Stimulated activated CD4-positive, alpha-beta T cell treated with anti-CD3 and anti-CD28 coated beads, Interleukin-1b, Interleukin-23, amount 100 ng/mL, for 48 hours (primary cell): ENCODE results near the gene PLD6.
A peak's percentile ranks its signal among the peaks of the same experiment; 100 is the strongest.

Experiments used
- DNase-seq: peaks from one replicate; pipeline ENCODE4 v3.0.0-alpha.2; 2020

PLD6 gene

DNA sequence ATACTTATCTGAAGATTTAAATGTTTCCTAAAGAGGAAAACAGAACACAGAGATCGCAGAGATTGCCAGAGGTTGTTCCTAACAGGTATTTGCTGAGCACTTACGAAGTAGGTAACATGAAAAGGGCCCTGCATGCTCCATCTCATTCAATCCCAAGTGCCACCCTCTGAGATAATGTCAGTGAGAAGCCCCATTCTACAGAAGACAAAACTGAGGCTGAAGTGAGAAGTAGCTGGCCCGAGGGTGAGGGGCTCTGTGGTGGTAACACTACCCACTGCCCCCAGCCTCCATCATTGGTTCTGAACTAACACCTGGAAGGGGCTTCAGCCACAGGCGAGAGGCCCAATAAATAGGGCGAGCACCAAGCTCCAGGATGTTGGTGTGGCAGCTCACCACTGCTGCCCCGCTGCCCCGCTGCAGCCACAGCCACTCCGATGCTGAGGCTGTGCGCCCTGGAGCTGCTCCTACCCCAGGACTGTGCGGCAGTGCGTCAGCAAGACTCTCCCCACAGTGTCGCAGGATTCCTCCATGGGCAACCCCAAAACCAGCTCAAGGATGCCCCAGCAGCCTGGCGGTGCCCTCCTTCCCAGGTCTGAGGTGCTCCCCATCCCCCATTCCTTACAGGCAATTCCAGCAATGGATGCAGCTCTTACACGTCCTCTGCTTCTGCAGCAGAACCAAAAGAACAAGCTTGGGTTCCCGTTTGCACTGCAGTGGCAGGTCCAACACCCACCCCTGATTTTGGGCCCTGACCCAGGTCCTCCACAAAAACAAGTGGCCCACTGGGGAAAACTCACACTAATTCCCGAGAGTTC, 20.5 kb upstream of the PLD6 start:
- no peak for DNase-seq

DNA sequence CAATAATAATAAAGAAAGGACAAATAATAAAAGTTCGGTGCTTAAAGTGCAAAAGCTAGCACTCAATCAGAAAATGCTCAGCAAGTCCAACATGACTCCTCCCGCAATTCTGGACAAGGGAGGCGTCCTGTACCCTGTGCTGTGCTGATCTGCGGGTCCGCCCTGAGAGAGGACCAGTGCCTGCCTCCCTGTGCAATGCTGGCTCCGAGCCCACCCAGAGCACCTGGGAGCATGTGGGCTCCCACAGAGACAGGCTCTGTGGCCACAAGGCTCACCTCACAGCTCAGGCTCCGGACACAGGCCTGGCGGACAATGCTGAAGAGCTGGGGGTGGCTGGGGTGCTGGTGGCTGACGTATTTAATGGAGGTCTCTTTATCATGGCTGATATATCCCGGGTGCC, 19.8 kb upstream of the PLD6 start:
- no peak for DNase-seq

DNA sequence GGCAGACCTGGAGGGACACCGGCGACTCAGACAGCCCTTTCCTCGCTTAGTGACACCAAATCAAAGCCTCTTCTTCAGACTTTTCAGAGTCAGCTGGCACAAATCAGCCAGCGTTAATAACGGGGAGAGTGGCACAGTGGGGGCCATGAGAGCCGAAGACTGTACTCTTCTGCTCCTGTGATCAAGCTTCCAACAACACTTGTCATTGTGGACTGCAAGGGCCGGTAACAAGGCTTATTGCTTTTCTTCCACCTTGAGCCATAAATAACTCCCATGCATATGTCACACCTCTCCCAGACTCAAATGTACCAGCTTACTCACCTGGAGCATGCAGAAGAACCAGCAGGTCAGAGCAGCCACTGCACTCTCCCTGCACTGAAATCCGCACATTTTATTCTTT, 18.0 kb upstream of the PLD6 start:
- DNase-seq, result no peak

DNA sequence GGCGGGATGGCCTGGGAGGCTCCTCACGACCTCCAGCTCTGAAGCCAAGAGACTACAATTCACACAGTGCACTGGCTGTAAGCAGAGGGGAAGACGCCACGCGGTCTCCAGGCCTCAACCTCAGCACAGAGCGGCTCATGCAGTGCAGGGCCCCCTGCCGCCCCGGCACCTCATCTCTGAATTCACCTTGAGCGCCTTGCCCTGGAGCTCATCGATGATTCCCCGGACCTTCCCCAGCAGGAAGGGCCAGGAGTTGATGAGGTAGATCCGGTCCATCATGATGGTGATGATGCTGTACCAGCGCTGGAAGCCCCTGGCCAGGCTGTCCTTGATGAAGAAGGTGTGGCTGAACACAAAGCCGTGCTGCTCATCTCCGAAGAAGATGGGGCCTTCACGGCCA, 17.6 kb upstream of the PLD6 start:
- DNase-seq, result no peak

DNA sequence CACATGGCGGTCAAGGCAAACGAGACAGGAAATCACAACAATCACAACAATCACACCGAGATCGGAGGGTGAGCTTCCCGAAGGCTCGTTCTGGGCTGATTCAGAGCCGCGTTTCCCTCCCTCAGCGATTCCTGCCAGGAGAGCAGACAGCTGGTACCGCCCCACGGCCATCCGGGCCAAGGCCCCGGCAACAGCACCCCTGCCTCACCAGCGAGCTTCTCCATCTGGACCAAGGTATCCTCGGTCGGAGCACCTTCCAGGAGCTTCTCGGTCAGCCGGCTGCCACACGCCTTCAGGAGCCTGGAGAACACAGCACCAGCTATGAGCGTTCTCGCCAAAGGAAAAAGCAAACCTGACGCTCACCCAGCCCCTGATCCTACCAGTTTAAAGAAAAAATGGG, 15.2 kb upstream of the PLD6 start:
- no peak for DNase-seq

DNA sequence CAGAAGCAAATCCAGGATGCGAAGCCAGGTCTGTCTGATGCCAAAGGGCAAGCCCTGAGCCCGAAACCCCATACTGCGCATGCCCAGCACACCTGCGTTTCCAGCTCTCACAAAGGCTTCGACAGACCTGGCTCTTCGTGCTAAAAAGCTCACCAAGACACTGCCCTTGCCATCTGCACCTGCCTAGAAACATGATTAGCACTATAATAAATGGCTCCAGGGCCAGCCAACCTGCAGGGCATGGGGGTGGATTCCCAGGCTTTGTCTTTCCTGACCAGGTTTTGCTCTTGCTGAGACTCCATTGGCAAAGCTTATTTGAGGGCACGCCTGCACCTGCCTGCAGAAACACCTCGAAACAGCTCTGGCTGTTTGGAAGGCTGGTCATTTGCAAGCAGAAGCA, 14.4 kb upstream of the PLD6 start:
- DNase-seq, result no peak

DNA sequence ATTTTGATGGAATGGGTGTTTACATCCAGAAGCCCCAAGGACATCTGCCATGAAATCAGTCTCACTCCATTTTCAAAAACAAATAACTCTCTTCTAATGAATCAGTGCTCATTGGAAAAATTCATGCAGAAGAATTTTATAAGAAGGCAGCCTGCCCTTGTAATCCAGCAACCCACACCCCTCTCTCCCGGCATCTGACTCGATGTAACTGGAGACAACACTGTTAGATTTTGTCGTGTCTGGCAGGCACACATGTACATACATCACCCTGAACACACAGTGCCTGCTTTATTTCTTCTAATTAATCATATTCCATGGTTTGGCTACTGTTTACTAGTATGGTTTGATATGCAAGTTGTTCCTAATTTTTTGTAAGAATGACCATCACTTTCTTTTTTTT, 11.9 kb upstream of the PLD6 start:
- DNase-seq, result no peak

DNA sequence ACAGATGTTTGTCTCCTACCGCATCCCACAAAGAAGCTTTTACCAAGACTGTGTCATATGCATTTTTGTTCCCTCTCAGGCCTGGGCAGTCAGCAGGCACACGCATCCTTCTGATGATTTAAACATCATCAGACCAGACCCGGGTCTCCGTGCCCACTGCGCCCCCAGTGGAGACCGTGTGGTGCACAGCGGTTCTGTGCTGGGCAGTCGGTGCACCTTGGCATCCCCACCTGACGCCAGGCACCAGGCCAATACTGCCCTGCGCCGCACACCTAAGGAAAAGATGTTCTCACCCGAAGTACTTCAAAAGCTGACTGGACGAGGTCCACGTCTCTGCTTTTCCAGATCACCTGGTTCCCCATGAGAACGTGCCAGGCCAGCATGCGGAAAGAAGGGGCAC, 10.6 kb upstream of the PLD6 start:
- no peak for DNase-seq

DNA sequence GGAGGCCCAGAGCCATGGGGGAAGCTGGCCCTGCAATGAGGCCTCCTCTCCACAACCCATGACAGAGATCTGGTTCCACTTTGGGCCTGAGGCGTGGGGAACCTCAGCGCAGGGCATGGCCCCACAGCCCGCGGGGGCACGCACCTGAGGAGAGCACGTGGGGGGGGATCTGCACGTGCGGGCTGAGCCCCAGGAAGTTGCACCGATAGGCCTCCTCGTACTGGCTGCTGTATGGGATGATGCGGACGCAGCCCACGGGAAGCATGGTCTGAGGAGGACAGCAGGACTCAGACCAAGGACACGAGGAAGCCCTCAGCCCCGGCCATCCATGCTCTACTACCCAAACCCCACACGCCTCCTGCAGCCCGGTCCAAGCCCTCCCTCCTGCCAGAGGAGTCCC, 10.1 kb upstream of the PLD6 start:
- no peak for DNase-seq

DNA sequence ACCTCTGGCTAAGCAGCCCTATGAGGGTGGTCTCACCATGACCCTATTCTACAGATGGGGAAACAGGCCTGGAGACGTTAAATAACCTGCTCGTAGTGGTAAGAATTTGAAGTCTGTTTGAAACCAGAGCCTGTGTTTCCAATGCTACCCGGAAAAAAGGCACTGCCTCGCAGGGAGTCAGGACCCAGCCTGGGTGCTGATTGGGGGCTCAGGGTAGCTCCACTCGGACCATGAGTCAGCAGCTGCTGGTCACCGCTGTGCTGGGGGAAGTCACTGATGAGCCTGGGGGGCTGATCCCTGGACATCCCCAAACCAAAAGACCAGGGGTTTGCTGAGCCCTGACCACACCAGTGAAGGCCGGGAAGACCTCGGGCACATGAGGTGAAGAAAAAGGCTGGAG, 9.4 kb upstream of the PLD6 start:
- no peak for DNase-seq

DNA sequence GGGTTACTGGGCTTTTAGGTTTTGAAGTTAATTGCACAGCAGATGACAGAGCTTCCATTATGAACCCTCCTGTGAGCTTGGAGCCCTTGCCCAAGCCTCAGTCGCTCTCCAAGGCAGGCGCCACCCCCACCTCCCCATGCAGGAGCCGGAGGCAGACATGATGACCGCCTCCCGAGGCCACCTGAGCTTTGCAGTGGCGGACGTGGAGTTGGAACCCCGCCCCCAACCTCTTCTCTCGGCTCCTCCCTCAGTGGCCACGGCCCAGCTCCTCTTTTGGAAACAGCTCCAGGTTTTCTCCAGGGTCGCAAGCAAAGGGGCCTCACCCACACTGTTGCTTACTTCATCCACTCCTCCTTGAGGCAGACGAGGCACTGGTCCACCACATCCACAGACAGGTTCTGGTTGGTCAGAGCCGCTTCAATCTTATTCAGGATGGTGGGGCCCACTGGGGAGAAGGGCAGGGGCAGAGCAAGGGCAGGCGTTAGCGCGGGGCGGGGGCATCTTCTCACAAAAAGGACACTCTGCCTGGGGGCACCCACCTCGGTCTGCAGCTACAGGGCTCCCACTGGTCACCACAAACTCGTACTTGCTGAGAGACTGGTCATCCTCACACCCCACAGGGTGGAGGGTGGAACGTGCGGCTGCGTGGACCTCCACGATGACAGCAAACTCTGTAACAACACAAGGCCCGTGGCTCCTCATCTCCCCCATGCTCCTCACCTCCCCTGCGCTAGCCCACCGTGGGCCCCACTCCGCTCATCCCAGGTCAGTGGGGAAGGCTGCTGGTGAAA, 8.7 kb upstream of the PLD6 start:
- no peak for DNase-seq

DNA sequence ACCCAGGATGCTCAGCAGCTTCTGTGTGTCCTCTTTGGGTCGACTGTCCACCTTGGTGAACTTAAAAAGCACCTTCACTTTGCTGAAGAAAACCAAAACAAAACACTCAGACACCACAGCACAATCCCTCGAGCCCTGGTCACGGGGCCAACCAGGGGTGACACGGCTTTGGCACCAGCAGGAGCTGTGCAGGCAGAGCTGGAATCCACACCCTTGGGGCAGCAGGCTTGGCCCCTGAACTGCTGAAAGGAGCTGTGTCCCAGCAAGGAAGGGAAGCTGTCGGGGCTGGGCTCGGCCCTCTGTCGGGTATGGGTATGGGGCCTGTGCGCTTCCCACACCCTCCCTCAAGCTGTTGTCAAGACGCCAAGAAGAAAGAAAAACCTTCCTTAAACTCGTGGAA, 7.6 kb upstream of the PLD6 start:
- DNase-seq, result no peak

DNA sequence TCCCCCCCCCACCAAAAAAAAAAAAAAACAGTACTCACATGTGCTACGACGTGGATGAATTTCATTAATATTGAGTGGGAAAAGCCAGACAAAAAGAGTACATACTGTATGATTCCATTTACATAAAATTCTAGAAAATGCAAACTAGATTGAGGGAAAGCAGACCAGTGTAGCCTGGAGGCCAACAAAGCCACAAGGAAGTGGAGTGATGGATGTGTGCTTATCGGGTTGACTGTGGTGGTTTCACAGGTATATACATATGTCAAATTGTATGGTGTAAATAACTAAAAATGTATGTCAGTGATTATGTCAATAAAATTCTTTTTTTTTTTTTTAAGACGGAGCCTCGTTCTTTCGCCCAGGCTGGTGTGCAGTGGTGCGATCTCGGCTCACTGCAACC, 1.9 kb upstream of the PLD6 start:
- no peak for DNase-seq

DNA sequence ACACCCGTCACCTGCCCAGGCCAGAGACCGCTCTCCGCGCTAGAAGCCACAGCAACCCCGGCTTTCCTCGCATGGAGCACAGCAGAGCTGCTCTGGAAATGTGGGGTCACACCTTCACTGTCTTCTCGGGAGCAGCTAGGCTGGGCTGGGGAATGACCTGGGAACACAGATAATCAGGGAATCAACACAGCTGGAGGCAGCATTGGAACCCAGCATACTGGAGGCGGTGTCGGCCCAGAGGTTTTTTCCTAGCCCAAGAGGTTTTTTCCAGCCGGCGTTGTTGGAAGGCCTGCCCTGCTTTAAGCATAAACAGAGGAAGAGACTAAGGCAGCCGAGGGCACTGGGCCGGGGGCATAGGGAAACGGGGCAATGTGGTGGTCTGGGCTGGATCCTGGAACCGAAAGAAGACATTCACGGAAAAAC, 791 bp upstream of the PLD6 start:
- DNase-seq, result no peak

DNA sequence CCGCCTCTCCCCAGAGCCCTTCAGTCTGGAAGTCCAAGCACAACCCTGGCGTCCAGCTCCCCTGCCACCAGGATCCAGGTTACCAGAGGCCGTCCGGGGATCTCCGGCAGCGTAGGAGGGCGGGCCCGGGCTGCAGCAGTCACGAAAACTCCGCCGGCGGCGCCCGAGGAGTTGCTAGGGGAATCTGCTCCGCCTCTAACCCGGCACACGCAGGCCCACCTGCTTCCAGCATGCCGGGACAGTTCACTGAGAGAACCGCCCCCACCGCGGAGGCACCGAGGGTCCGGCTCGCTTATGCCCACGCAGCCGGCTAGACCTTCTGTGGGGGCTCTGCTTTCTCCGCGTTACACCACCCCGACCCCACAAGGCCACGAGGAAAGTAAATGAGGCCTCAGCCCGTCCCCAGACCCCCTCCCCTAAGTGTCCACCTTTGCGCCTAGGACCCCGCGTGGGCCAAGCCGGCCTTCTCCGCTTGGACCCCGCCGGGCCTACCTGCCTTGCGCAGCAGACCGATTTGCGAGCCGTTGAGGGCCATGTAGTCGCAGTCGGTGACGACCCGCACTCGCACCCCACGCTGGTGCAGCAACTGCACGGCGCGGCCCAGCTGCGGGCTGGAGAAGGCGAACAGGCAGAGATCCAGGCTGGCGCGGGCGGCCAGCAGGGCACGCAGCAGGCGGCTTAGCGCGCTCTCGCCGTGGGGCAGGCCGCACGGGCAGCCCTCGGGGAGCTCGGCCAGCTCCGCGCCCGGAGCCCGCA, 587 bp downstream of the PLD6 start:
- DNase-seq, result peak; percentile 59

DNA sequence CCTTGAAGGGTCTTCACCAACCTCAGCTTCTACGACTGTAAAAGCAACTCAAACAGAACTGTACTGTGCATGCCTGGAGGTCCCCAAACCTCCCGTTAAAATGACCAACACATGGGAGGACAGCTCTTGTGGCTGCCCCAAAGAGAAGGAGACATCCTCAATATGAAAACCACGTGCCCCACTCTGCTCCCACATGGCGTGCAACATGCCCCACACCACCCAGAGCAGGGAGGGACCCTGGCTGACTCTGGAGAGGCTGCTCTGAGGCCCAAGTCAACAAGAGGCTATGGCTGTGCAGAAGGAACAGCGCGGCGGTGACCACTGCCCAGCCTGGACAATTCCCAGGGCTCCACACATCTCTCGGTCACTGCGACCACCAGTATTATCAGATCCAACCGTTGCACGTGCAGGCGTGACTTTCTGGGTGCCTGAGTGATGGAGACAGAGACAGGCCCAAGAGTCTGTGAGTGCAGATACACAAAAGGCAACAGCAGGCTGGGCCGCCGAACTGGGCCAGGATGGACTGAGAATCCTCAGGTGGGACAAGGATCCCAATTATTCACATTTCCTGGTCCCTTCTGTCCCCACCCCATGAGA, 1.4 kb downstream of the PLD6 start:
- no peak for DNase-seq

DNA sequence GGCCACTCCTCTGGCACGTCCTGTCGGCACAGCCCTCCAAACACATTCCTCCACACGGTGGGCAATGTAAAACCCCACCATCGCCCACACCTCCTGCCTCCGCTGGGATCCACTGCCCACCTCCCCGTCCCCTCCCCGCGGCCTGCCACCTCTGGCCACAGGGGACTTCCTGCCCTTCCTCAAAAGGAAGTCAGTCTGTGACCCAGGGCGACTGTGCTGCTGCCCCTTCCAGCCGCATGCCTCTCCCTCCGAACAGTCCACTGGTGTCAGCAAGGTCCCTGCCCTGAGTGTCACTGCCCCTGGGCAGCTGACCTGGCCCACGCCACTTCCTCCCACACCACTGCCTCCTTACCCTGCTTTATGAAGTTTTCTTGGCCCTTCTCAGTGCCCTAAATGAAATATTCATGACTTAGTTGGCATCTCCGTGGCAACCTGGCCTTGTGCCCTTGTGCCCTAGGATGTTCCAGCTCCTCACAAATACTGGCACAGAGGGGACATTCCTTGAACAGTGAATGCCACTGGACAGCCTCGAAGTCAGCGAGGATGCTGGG, 2.0 kb downstream of the PLD6 start:
- DNase-seq, result no peak

DNA sequence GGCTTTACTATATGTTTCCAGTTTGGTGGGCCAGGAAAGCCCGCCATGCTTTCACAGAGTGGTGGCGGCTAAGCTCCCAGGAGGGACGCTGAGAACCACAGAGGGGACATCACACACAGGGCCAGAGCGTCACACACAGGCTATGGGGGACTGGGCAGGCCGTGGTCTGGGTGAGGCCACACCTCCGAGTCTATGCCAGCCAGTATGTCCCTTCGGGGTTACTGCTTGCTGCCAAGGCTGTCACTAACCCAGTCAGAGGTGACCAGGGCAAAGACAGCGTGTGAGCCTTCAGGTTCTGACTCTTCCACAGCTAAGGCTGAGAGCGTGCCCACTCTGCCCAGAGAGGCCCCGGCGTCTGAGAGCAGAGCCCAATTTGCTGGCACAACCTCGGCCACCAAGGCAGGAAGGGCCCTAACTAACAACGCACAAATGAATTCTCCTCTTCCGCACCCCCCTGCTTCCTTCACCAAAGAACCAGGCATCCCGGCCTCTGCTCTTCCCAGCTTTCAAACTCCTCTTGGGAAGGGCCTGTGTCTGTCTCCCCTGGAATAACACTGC, 2.9 kb downstream of the PLD6 start:
- no peak for DNase-seq

DNA sequence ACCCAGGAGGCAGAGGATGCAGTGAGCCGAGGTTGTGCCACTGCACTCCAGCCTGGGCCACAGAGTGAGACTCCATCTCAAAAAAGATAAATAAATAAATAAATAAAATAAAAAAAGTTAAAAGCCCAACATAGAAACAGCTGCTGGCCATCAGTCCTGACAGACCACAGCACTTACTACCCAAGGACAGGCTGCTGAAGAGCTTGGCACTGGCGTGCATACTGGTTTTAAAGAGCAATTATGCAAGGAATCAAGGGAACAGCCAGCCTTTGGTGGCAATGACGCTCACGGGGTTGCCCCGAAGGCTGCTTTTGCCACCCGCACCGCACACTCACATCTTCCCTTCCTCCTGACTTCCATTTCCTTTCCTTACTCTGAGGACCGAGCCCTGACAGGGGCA, 4.2 kb downstream of the PLD6 start:
- DNase-seq, result no peak

DNA sequence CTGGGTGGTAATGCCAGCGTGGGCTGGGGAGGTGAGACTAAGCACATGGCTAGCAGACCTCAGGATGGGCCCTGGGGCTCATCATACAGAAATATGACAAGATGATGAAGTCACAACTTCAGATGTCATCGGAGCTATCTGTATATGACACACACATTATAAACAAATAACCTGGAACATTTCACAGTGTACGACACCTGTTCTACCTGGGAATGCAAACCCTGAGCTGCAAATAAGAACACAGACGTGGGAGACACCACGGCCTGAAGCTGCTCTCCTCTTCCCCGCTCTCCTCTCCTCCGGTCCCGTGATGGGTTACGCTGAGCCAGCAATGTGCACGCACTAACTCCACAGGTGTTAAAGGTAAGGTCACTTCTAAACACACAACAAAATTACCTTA, 4.9 kb downstream of the PLD6 start:
- DNase-seq, result no peak

DNA sequence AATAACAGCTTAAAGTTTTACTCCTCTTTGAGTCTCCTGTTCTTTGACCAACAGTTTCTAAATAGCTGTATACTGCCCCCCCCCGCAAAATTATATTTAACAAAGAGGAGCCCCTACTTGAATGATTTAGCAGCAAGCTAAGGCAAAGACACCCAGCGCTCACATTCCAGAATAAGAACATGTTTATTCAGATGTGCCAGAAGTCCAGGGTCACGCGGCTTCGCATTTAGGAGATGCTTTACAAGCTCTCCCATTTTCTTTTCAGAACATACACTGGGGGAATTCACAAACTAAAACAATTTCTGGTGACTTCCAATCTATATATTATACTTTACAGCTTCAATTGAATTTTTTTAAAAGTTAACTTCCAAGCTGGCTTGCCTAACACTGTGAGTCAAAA, 5.3 kb downstream of the PLD6 start:
- no peak for DNase-seq

DNA sequence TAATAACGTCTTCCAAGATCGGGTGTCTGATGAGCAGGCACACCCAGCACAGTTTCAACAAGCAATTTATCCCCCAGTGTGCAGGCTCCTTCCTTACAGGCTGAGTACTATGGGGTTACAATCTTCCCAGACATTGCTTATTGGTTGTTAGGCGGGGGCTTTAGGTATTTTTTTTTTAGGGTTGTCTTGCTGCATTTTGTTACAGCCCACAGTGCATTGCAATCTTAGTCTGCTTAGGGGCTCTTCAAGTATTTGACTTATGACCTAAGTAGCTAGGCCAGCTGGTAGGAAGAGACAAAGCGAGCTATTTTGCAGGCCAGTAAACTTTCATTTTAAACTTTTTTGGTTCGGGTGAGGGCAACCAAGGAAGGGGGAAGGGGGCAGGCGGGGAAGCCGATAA, 5.8 kb downstream of the PLD6 start:
- no peak for DNase-seq

DNA sequence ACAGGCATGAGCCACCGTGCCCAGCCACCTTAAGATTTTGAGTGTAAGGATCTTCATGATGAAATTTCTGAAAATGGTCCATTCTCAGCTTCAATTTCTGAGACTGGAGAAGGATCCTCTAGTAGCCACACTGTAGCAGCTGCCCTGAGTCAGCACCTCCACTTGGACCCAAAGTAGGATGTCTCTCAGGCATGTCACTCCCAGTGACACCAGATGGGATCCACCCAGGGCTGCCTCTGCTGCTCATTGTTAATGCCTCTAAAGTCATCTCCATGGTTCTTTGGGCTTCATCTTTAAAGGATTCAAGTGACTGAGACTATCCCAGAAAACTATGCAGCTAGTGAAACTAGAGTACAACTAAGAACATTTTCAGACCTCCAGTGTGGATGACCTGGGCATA, 7.9 kb downstream of the PLD6 start:
- no peak for DNase-seq
